Muscle layer of duodenum (tissue), 2 donors: ENCODE data around the gene ASAP3.
A peak's percentile ranks its signal among the peaks of the same experiment; 100 is the strongest.

Experiments
- H3K27ac ChIP-seq: one replicate; pipeline ENCODE4 v1.7.0; 2013; ENCODE audit warnings: mild to moderate bottlenecking, low read length
- H3K27me3 ChIP-seq: one replicate; pipeline ENCODE4 v1.7.0; 2013; ENCODE audit warnings: low read depth, mild to moderate bottlenecking, control low read depth, low read length
- H3K36me3 ChIP-seq, 2 donors: one replicate each; pipeline ENCODE4 v1.7.0; 2013; ENCODE audit warnings: low read length in 2 of 2, control low read depth in 1 of 2, mild to moderate bottlenecking in 1 of 2; ENCODE audit not compliant: insufficient read depth in 2 of 2, control insufficient read depth in 1 of 2
- H3K4me1 ChIP-seq, 2 donors: one replicate each; pipeline ENCODE4 v1.7.0; 2013; ENCODE audit warnings: low read length in 2 of 2, mild to moderate bottlenecking in 2 of 2, control low read depth in 1 of 2, moderate library complexity in 1 of 2; ENCODE audit not compliant: insufficient read depth in 2 of 2, control insufficient read depth in 1 of 2
- H3K4me3 ChIP-seq, 2 donors: one replicate each; pipeline ENCODE4 v1.7.0; 2013; ENCODE audit warnings: low read length in 2 of 2, low read depth in 1 of 2, mild to moderate bottlenecking in 1 of 2
- H3K9me3 ChIP-seq, 2 donors: one replicate each; pipeline ENCODE4 v1.7.0; 2013; ENCODE audit warnings: low read length in 2 of 2, control low read depth in 1 of 2, mild to moderate bottlenecking in 1 of 2; ENCODE audit not compliant: control insufficient read depth in 1 of 2
- donor health status: healthy.

The ASAP3 gene

DNA sequence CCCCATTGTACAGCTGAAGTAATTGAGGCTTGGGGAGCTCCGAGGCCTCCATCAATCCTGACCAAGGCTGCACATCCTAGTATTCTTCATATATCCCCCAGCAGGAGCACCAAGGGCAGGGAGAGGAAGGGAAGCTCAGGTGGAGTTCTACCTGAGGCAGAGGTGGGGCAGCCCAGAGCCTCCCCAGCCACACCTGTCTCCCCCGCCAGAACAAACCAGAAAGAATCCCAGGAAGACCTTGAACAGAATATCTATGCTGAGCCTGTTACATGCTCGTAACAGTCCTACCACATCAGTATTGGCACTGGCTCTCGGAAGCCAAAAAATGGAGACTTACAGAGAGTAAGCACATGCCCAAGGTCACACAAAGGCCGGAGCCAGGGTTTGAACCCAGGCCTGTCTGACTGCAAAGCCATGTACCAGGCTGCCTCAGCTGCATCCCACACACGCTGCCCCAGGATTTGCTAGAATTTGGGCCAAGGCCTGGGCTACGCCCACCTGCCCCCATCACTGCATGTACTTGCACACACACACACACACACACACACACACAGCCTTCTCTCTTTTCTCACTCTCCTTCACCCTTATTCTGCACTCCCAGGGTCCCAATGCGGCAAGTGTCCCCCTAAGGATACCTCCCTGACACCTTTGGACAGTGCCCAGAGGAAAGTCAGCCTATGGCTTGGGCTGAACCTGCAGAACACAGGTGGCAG lies 42.5 kb upstream of the ASAP3 start:
- Histone ChIP-seq H3K4me3 (no peak overlapping the region), H3K27me3 (no peaks in the 10 kb centered on the region), H3K9me3 (no peaks in the 10 kb centered on the region), H3K4me1 (peaks cover 16 to 19% of the 10 kb centered on the region in 2 donors), H3K36me3 (no peaks in the 10 kb centered on the region), H3K27ac (peak overlapping the region; percentile 68)

DNA sequence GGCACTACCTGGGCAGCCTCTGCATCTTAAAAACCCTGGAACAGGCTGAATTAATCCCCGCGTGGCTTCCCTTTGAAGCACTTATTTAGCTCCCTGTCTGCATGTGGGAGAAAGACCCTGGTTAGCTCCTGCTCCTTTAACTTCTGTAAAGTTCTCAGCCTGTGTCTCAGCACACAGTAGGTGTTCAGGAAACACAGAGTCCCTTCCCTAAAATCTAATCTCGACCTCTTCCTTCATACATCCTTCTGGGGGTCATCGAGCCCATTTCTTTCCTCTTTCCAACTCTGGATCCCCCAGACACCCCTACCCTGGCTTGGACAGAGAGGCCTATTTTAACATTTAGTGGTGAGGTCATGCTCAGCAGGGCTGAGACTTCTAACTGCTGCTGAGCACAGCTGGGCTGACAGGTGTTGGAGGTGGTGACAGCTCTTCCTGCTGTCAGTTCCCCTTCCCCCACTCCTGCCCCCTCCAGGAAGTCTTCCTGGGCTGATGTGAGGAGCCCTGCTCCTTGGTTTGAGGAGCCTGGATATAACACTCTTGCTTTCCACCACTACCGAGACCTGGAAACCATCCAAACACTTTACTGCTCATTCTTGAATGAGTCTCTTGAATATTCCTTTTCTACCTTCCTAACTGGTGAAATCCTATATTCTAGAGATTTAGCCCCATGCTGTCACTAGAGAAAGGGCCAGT lies 41.7 kb upstream of the ASAP3 start:
- no peaks in the 10 kb centered on the region for H3K27me3 ChIP-seq
- H3K4me1 ChIP-seq = peaks cover 14 to 15% of the 10 kb centered on the region in 2 donors
- no peaks in the 10 kb centered on the region for H3K9me3 ChIP-seq
- no peaks in the 10 kb centered on the region for H3K36me3 ChIP-seq
- H3K4me3 ChIP-seq = no peak overlapping the region
- peak overlapping the region; percentile 68 for H3K27ac ChIP-seq

DNA sequence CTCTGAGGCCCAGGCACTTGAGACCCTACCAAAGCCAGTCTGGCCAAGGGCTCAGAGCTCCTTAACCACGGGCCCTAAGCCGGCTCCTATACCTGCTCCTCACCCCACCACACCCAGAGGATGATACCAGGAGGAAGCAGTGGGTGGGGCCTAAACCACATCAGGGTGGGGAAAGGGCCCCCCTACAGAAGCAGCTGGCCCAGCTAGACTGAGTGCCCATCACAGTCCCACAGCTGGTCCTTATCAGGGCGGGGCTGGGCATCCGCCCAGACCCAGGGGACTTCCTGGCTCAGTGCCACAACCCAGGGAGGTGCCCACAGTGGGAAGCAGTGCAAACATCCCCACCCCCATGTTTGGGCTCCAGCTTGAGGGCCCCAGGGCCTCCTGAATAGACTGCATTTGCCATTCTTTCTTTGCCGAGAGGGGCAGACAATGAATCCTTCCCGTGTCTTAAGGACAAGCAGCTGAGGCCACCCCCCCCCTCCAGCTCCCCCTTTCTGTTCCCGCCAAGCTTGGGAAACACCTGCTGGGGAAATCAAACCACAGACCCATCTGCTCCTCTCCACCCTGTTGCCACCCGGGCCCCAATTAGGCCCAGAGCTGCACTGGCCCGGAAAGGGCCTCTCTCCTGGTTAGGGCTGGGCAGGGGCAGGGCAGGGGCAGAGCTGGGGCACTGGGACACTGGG lies 40.9 kb upstream of the ASAP3 start:
- Histone ChIP-seq H3K36me3 (no peaks in the 10 kb centered on the region), H3K4me1 (peaks cover 6 to 11% of the 10 kb centered on the region in 2 donors), H3K27ac (peak overlapping the region; percentile 68), H3K4me3 (no peak overlapping the region), H3K9me3 (no peaks in the 10 kb centered on the region), H3K27me3 (no peaks in the 10 kb centered on the region)

DNA sequence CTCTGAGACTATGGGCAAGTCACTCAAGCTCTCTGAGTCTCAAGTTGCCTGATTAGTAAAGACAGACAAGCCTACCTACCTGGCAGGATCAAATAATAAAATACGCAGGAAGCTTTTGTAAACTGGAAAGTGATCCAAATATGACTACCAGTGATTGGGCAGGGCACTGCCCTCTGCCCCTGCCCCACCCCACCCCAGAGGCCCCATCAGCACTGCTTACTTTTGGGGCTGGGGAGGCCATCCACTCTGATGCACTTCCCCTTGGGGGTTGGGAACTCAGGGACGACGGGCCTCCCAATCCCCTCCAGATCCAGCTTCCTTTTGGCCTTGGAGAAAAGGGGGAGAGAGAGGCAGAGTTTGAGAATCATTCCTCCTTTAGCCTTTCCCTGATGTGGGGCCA lies 40.2 kb upstream of the ASAP3 start:
- no peaks in the 10 kb centered on the region for H3K27me3 ChIP-seq
- no peaks in the 10 kb centered on the region for H3K9me3 ChIP-seq
- H3K36me3 ChIP-seq = no peaks in the 10 kb centered on the region
- H3K4me1 ChIP-seq = peaks cover 4% of the 10 kb centered on the region in 2 donors
- H3K27ac ChIP-seq = peak overlapping the region; percentile 68
- H3K4me3 ChIP-seq = no peak overlapping the region

DNA sequence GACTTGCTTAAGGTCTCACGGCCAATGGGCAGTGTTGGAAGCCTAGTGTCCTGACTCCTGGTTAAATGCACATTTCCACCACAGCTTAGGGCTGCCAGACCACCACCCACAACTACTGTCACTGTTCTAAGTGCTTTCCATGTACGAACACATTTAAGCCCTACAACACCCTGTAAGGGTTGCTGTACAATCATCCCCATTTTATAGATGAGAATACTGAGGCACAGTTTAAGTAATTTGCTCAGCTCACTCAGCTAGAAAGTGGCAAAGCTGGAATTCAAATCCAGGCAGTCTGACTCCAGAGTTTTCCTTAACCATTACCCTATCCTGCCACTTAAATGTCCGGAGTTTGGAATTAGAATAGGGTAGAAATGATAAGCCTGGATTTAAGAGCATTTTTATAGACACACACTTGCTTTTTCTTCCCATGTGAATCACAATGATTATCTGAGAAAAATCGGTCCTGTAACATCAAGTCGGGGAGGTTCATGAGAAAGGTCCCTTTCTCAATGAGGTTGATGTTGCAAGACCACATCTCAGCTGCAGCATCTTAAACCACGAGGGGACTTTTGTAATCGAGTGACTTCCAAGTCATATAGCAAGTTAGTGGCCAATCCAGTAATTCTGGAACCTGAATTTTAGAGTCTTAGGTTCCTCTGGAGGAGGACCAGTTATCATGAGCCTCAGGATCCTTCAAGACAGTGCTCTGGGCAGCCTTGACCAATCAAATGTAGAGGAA lies 38.4 kb upstream of the ASAP3 start:
- H3K27me3 ChIP-seq = no peaks in the 10 kb centered on the region
- no peaks in the 10 kb centered on the region for H3K36me3 ChIP-seq
- no peak overlapping the region for H3K4me3 ChIP-seq
- H3K9me3 ChIP-seq = no peaks in the 10 kb centered on the region
- H3K27ac ChIP-seq = no peak overlapping the region
- H3K4me1 ChIP-seq = peaks cover 0 to 3% of the 10 kb centered on the region in 2 donors

DNA sequence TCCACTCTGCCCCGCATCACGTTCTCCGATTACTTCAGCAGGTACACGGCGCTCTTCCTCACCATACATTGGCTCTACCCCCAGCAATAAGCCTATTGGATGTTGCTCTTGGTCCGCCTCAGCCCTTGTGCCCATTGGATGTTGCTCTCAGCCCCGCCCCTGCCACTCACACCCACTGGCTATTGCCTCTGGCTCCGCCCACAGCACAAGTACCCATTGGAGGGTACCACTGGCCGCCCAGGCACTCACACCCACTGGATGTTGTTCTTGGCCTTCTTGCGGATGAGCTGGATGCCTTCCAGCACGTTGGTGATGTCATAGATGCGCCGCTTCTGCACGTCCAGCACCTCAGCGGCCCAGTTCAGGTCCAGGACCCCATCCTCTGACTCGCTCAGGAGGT lies 37.6 kb upstream of the ASAP3 start:
- Histone ChIP-seq H3K4me3 (no peak overlapping the region), H3K27ac (no peak overlapping the region), H3K27me3 (no peaks in the 10 kb centered on the region), H3K36me3 (no peaks in the 10 kb centered on the region), H3K9me3 (no peaks in the 10 kb centered on the region), H3K4me1 (no peaks in the 10 kb centered on the region)

DNA sequence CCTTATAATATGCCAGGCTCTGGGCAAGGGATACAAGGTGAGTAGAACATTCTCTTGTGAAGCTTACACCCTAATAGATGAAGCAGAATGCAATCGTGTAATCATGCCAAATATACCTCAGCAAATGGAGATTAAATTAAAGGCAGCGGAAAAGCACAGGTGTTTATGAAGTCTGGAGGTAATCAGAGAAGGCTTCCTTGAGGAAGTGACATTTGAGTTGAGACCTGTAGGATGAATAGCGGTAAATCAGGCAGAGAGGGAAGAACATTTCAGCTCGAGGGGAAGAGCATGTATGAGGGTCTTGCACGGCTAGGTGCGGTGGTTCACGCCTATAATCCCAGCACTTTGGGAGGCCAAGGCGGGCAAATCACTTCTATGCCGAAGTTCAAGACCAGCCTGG lies 33.6 kb upstream of the ASAP3 start:
- no peaks in the 10 kb centered on the region for H3K36me3 ChIP-seq
- no peaks in the 10 kb centered on the region for H3K4me1 ChIP-seq
- H3K27me3 ChIP-seq = no peaks in the 10 kb centered on the region
- H3K27ac ChIP-seq = no peak overlapping the region
- H3K4me3 ChIP-seq = no peak overlapping the region
- H3K9me3 ChIP-seq = no peaks in the 10 kb centered on the region

DNA sequence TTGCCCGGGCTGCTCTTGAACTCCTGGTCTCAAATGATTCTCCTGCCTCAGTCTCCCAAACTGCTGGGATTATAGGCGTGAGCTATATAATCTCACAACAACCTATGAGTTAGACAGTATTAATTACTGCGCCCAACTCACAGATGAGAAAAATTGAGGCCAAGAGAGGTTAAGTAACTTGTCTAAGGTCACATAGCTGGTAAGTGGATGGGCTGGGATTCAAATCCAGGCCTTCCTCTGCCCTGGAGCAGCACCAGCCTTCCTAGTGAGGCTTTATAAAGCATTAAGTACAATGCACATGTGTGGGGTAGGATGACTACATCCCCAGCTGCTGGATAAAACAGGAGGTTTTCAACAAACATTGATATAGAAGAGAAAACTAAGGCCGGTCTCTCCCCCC lies 31.9 kb upstream of the ASAP3 start:
- H3K4me1 ChIP-seq = no peaks in the 10 kb centered on the region
- H3K36me3 ChIP-seq = no peaks in the 10 kb centered on the region
- H3K27ac ChIP-seq = no peak overlapping the region
- H3K4me3 ChIP-seq = no peak overlapping the region
- no peaks in the 10 kb centered on the region for H3K9me3 ChIP-seq
- no peaks in the 10 kb centered on the region for H3K27me3 ChIP-seq

DNA sequence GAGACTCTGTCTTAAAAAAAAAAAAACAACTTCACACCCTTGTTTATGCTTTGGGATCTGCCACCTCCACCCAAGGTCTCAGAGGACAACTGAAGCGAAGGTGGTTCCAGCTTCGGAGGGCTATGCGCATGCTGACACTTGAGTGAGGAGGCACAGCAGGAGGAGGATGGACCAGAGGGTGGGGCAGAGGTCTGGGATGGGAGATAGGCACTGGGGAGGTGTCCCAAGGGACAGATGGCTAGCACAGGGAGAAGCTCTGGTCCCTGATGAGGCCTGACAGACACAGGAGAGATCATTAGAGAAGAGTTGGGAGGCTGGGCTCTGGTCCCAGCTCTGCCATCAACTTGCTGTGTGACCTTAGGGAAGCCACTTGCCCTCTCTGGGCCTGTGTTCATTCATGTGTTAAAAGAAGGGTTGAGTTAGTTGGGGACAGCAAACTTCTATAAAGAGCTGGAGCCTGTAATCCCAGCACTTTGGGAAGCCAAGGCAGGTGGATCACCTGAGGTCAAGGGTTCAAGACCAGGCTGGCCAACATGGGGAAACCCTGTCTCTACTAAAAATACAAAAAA lies 30.2 kb upstream of the ASAP3 start:
- Histone ChIP-seq H3K9me3 (no peaks in the 10 kb centered on the region), H3K27me3 (no peaks in the 10 kb centered on the region)

DNA sequence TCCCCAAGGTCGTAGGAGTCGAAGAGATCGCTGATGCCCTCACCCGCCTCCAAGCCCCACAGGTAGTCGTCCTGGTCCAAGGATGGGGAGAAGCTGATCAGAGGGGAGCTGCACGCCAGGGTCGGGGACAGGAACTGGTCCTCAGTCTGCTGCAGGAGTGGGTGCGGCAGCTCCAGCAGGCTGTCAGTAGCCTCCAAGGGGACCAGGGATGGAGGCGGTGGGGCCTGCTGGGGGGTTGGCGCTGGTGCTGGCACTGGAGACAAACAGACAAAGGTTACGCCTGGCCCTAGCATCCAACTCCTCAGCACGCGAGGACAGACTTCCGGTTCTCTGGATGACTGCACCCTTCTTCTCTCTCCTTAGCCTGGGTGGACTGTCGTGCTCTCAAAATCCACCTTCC lies 25.9 kb upstream of the ASAP3 start:
- no peak overlapping the region for H3K4me3 ChIP-seq
- no peaks in the 10 kb centered on the region for H3K9me3 ChIP-seq
- no peak overlapping the region for H3K27ac ChIP-seq
- no peaks in the 10 kb centered on the region for H3K36me3 ChIP-seq
- no peaks in the 10 kb centered on the region for H3K4me1 ChIP-seq
- H3K27me3 ChIP-seq = no peaks in the 10 kb centered on the region

More for the DNA sequence above, 30.2 kb upstream of the ASAP3 start:
- no peak overlapping the region for H3K4me3 ChIP-seq
- no peaks in the 10 kb centered on the region for H3K36me3 ChIP-seq
- no peak overlapping the region for H3K27ac ChIP-seq
- no peaks in the 10 kb centered on the region for H3K4me1 ChIP-seq
